HL-60 (cell line): ENCODE results near the gene PGD.

Experiments
- GABPA ChIP-seq: IDR thresholded peaks from 2 replicates; pipeline ENCODE4 v1.6.1; 2012; ENCODE audit warnings: low read depth
- POLR2AphosphoS5 ChIP-seq: IDR thresholded peaks from 2 replicates; pipeline ENCODE4 v1.6.1; 2012; ENCODE audit warnings: low read depth
- SPI1 ChIP-seq: IDR thresholded peaks from 2 replicates; pipeline ENCODE4 v1.6.1; 2012; ENCODE audit warnings: low read depth, mild to moderate bottlenecking, borderline replicate concordance
- TF ChIP-seq, protein P1 (sequence below): IDR thresholded peaks from one replicate; pipeline ENCODE4 v1.5.1; 2011; ENCODE audit warnings: low read length, control low read depth, inconsistent platforms; ENCODE audit not compliant: insufficient read depth

DNA sequence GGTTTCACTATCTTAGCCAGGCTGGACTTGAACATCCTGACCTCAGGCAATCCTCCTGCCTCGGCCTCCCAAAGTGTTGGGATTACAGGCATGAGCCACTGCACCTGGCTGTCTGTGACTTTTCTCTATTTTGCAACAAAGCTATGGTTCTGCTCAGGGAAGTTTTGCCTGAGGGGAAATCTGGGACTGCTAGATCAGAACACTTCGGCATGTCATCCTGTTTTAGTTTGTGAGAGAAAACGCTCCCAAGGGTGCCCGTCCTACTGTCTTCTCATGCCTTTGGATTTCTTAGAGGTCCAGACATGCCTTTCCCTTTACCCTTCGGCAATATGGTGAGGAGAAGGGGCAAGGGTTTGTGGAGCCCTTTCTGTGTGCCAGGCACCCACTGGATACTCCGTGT is 45.4 kb downstream of the PGD start:
- TF ChIP-seq, protein P1, sequence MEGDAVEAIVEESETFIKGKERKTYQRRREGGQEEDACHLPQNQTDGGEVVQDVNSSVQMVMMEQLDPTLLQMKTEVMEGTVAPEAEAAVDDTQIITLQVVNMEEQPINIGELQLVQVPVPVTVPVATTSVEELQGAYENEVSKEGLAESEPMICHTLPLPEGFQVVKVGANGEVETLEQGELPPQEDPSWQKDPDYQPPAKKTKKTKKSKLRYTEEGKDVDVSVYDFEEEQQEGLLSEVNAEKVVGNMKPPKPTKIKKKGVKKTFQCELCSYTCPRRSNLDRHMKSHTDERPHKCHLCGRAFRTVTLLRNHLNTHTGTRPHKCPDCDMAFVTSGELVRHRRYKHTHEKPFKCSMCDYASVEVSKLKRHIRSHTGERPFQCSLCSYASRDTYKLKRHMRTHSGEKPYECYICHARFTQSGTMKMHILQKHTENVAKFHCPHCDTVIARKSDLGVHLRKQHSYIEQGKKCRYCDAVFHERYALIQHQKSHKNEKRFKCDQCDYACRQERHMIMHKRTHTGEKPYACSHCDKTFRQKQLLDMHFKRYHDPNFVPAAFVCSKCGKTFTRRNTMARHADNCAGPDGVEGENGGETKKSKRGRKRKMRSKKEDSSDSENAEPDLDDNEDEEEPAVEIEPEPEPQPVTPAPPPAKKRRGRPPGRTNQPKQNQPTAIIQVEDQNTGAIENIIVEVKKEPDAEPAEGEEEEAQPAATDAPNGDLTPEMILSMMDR, result no peak
- no peak for TF ChIP-seq GABPA
- no peak for TF ChIP-seq SPI1
- TF ChIP-seq POLR2AphosphoS5, result no peak
